Caco-2 (cell line): ENCODE measurements around the gene ASTN2. TPM values are rescaled to one million over a fixed set of nuclear protein-coding genes. Genes with fewer than 3 reads are reported as not detected.

Source experiments
- BruUV-seq: library from RNA; stranded (reverse); fragments of 400-500 nt; replicated peaks from 2 replicates; lab custom pipeline; 2021; lab: Mats Ljungman, UMichigan
- CTCF ChIA-PET: fragments of 300-600 bp; sonication (Branson Sonifier 250); formaldehyde crosslinking; loops from one replicate; lab custom pipeline; 2022; ENCODE audit warnings: antibody characterized with exemption; lab: Charles Lee
- POLR2A ChIA-PET: fragments of 300-600 bp; sonication (Branson Sonifier 250); formaldehyde crosslinking; loops from one replicate; lab custom pipeline; 2022; ENCODE audit warnings: antibody characterized with exemption; lab: Charles Lee
- DNase-seq, 2 experiments: peaks; one replicate each; pipeline versions ENCODE4 v3.0.0 to v3.0.0-alpha.2; 2020 to 2022
- H3K27me3 ChIP-seq: replicated peaks from 2 replicates; pipeline ENCODE4 v1.6.0; 2011; ENCODE audit warnings: low read length; ENCODE audit not compliant: control insufficient read depth, insufficient read depth
- H3K36me3 ChIP-seq: 2 replicates; pipeline ENCODE4 v1.5.1; 2011; ENCODE audit warnings: low read length; ENCODE audit not compliant: control insufficient read depth, insufficient read depth
- H3K4me1 ChIP-seq: fragments of 250-450 bp; sonication (Bioruptor Pico); 2 replicates; pipeline ENCODE4 v1.5.1; 2020; ENCODE audit warnings: mild to moderate bottlenecking
- H3K4me3 ChIP-seq: 2 replicates; pipeline ENCODE4 v1.5.1; 2011; ENCODE audit warnings: low read depth, mild to moderate bottlenecking, control low read depth, low read length
- H3K9me3 ChIP-seq: fragments of 250-450 bp; sonication (Bioruptor Pico); 2 replicates; pipeline ENCODE4 v1.5.1; 2020; ENCODE audit warnings: mild to moderate bottlenecking, moderate library complexity
- H3K27ac Mint-ChIP-seq: one replicate; pipeline ENCODE4 v1.8.0; 2022; ENCODE audit warnings: mixed read lengths; ENCODE audit not compliant: unreplicated experiment
- H3K27me3 Mint-ChIP-seq: one replicate; pipeline ENCODE4 v1.8.0; 2022; ENCODE audit warnings: mixed read lengths; ENCODE audit not compliant: insufficient read depth, unreplicated experiment
- H3K36me3 Mint-ChIP-seq: one replicate; pipeline ENCODE4 v1.8.0; 2022; ENCODE audit warnings: mild to moderate bottlenecking, mixed read lengths; ENCODE audit not compliant: insufficient read depth, unreplicated experiment
- H3K4me1 Mint-ChIP-seq: one replicate; pipeline ENCODE4 v1.8.0; 2022; ENCODE audit warnings: low read depth, mixed read lengths; ENCODE audit not compliant: unreplicated experiment
- H3K4me3 Mint-ChIP-seq: one replicate; pipeline ENCODE4 v1.8.0; 2022; ENCODE audit warnings: mild to moderate bottlenecking, moderate library complexity, mixed read lengths; ENCODE audit not compliant: unreplicated experiment
- H3K9me3 Mint-ChIP-seq: one replicate; pipeline ENCODE4 v1.8.0; 2022; ENCODE audit warnings: mixed read lengths; ENCODE audit not compliant: unreplicated experiment
- intact Hi-C: fragments of 100-400 bp; cut with micrococcal nuclease; formaldehyde crosslinking; loops from one replicate; pipeline ENCODE4 v1.10.0; 2022; ENCODE audit not compliant: unreplicated experiment
- total RNA-seq: library from RNA; stranded (reverse); gene quantifications from 2 replicates; pipeline ENCODE4 v1.2.3, GENCODE V29; 2022
- TF ChIP-seq, protein P1 (sequence below), 2 experiments: fragments of 200-600 bp in 1 of 2; IDR thresholded peaks; 1 replicate in 1 of 2; 2 replicates in 1 of 2; pipeline versions ENCODE4 v1.5.1 to v1.8.0; 2011 to 2022; ENCODE audit warnings: antibody characterized with exemption in 1 of 2, control low read depth in 1 of 2, inconsistent platforms in 1 of 2, low read depth in 1 of 2, low read length in 1 of 2, mild to moderate bottlenecking in 1 of 2, moderate library complexity in 1 of 2; ENCODE audit not compliant: insufficient read depth in 1 of 2, severe bottlenecking in 1 of 2, unreplicated experiment in 1 of 2

The ASTN2 gene
- total RNA-seq, 1 experiment from 2014 or later = 12.7 TPM

DNA sequence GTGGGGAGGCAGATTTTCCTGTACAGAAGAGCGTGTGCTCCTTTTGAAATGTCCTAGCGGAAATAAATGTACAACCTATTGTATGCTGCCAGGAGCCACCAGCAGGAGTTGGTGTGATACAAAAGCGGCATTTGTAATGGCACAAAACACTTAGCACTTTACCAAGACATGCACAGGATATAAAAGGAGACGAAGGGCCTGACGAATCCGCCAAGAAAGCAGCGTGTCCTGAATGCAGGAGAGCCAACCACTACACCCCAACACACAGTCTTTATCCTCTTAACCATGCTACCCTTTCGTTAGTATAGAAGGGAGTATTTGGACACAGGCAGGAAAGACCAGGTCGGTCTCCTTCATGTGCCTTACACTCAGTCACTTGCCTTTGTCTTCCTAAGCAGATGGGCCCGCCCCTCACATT, 509.7 kb downstream of the ASTN2 start:
- Mint-ChIP-seq H3K9me3 (peaks cover 10% of the 10 kb centered on the region), H3K27ac (no peak overlapping the region), H3K4me3 (no peak overlapping the region), H3K36me3 (no peaks in the 10 kb centered on the region), H3K4me1 (peaks cover 12% of the 10 kb centered on the region), H3K27me3 (peaks cover 7% of the 10 kb centered on the region)
- no peaks in the 10 kb centered on the region for H3K27me3 ChIP-seq
- H3K36me3 ChIP-seq = no peaks in the 10 kb centered on the region
- no TSS peak for BruUV-seq
- H3K9me3 ChIP-seq = peaks cover 6% of the 10 kb centered on the region; the same call in 1 of the 2 replicates
- TF ChIP-seq, protein P1, sequence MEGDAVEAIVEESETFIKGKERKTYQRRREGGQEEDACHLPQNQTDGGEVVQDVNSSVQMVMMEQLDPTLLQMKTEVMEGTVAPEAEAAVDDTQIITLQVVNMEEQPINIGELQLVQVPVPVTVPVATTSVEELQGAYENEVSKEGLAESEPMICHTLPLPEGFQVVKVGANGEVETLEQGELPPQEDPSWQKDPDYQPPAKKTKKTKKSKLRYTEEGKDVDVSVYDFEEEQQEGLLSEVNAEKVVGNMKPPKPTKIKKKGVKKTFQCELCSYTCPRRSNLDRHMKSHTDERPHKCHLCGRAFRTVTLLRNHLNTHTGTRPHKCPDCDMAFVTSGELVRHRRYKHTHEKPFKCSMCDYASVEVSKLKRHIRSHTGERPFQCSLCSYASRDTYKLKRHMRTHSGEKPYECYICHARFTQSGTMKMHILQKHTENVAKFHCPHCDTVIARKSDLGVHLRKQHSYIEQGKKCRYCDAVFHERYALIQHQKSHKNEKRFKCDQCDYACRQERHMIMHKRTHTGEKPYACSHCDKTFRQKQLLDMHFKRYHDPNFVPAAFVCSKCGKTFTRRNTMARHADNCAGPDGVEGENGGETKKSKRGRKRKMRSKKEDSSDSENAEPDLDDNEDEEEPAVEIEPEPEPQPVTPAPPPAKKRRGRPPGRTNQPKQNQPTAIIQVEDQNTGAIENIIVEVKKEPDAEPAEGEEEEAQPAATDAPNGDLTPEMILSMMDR (IDR thresholded peaks at IDR 0.05; ENCODE audit: insufficient read depth in 1 of 2, low read depth in 1 of 2, low read length in 1 of 2, severe bottlenecking in 1 of 2, unreplicated experiment in 1 of 2) = no peak
- ChIA-PET CTCF (no interaction called here), POLR2A (no interaction called here)
- intact Hi-C loops = no loop called here
- 0 out of 2 replicates have a peak, but pooled peaks cover 8% of the 10 kb centered on the region for H3K4me1 ChIP-seq
- H3K4me3 ChIP-seq = no peak overlapping the region
- no peak for DNase-seq

DNA sequence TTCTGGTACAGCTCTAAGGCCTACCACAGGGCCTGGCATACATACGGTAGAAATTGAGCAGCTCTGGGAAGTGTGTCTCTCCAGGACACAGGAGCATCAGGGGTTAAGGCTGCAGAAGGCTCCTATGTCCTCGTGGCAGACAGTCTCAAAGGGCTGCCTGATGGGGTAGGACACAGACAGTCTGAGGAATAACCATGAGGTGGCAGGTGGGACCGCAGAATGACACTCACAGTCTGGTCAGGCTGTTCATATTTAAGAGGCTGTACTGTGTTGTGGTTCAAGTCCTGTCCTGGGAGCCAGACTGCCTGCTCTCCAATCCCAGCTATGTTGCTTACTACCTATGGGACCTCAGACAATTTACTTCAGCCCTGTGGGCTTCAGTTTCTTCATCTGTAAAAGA, 510.7 kb downstream of the ASTN2 start:
- H3K27me3 ChIP-seq = no peaks in the 10 kb centered on the region

DNA sequence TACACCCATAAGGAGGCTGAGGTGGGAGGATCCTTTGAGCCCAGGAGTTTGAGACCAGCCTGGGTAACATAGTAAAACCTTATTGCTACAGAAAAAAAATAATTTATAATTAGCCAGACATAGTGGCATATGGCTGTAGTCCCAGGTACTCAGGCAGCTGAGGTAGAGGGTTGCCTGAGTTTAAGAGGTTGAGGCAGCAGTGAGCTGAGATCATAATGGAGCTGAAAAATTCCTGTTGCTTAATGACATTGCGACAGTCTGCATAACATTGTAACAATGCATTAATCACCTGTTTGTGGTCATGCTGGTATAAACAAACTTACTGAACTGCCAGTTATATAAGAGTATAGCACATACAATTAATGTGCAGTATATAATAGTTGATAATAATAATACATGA, 513.6 kb downstream of the ASTN2 start:
- H3K4me1 ChIP-seq = no peaks in the 10 kb centered on the region
- POLR2A ChIA-PET = no interaction called here
- peaks cover 10% of the 10 kb centered on the region for H3K9me3 Mint-ChIP-seq
- TF ChIP-seq, protein P1 (IDR thresholded peaks at IDR 0.05; ENCODE audit: insufficient read depth in 1 of 2, low read depth in 1 of 2, low read length in 1 of 2, severe bottlenecking in 1 of 2, unreplicated experiment in 1 of 2) = no peak
- no peaks in the 10 kb centered on the region for H3K27me3 Mint-ChIP-seq
- H3K4me3 Mint-ChIP-seq = no peak overlapping the region
- no peak overlapping the region for H3K4me3 ChIP-seq
- H3K9me3 ChIP-seq = peaks cover 8% of the 10 kb centered on the region; the same call in 1 of the 2 replicates
- BruUV-seq = no TSS peak
- no peak overlapping the region for H3K27ac Mint-ChIP-seq
- intact Hi-C loops = no loop called here
- no peaks in the 10 kb centered on the region for H3K4me1 Mint-ChIP-seq
- no peaks in the 10 kb centered on the region for H3K36me3 ChIP-seq
- no peak for DNase-seq
- CTCF ChIA-PET = no interaction called here
- no peaks in the 10 kb centered on the region for H3K36me3 Mint-ChIP-seq
- no peaks in the 10 kb centered on the region for H3K27me3 ChIP-seq

More for the DNA sequence above, 510.7 kb downstream of the ASTN2 start:
- CTCF ChIA-PET = no interaction called here
- H3K4me1 ChIP-seq = 0 out of 2 replicates have a peak, but pooled peaks cover 8% of the 10 kb centered on the region
- H3K4me3 Mint-ChIP-seq = no peak overlapping the region
- TF ChIP-seq, protein P1 (IDR thresholded peaks at IDR 0.05; ENCODE audit: insufficient read depth in 1 of 2, low read depth in 1 of 2, low read length in 1 of 2, severe bottlenecking in 1 of 2, unreplicated experiment in 1 of 2) = no peak
- H3K36me3 Mint-ChIP-seq = no peaks in the 10 kb centered on the region
- no peak for DNase-seq
- peaks cover 8% of the 10 kb centered on the region; the same call in 1 of the 2 replicates for H3K9me3 ChIP-seq
- peaks cover under 1% of the 10 kb centered on the region for H3K27me3 Mint-ChIP-seq
- no peak overlapping the region for H3K4me3 ChIP-seq
- H3K36me3 ChIP-seq = no peaks in the 10 kb centered on the region
- peaks cover 10% of the 10 kb centered on the region for H3K9me3 Mint-ChIP-seq
- intact Hi-C loops = no loop called here
- H3K27ac Mint-ChIP-seq = no peak overlapping the region
- BruUV-seq = no TSS peak
- POLR2A ChIA-PET = no interaction called here
- peaks cover 12% of the 10 kb centered on the region for H3K4me1 Mint-ChIP-seq
